ENCODE results near the gene TMEM272.

TMEM272 gene

DNA sequence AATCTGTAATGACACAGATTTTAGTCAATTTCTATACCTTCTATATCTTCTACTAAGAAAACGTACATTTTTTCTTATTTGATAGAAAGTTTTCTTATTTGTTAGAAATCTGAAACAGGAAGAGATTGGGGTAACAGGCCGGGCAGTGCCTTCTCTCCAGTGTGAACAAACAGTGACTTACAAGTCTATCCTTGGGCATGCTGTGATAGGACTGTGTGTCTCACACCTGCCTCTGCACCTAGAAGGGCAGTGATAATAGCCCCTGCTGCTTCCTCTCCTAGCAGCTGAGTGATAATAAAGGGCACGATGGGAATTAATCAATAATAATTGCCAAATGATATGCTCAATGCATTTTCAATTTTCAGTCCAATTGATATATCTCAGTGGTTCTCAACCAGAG, 1.4 kb downstream of the TMEM272 start:
- DNase-seq (no peak), ATAC-seq (ENCODE audit: insufficient read depth, low read depth) (no peak)
- H3K27ac ChIP-seq (ENCODE audit: low read length) = no peak overlapping the region
- no peak overlapping the region for H3K4me3 ChIP-seq (ENCODE audit: low read depth in 1 of 2, low read length in 2 of 2)
- H3K4me1 ChIP-seq (ENCODE audit: insufficient read depth, low read length) = peaks cover 5% of the 10 kb centered on the region
- H2AFZ ChIP-seq (ENCODE audit: low read depth, low read length) = no peak overlapping the region
- H3K9ac ChIP-seq (ENCODE audit: low read depth, low read length) = no peak overlapping the region
- no peaks in the 10 kb centered on the region for H3K79me2 ChIP-seq (ENCODE audit: insufficient read depth, low read length)
- H3K4me2 ChIP-seq (ENCODE audit: insufficient read depth, low read length) = no peak overlapping the region
- no peaks in the 10 kb centered on the region for H3K36me3 ChIP-seq (ENCODE audit: insufficient read depth, low read length)
- H3K27me3 ChIP-seq (ENCODE audit: insufficient read depth, low read length, poor library complexity) = peaks cover 6% of the 10 kb centered on the region
- TF ChIP-seq EZH2 (IDR thresholded peaks at IDR 0.05; ENCODE audit: borderline replicate concordance, low read depth, low read length, severe bottlenecking) = no peak
- TF ChIP-seq, protein P1, sequence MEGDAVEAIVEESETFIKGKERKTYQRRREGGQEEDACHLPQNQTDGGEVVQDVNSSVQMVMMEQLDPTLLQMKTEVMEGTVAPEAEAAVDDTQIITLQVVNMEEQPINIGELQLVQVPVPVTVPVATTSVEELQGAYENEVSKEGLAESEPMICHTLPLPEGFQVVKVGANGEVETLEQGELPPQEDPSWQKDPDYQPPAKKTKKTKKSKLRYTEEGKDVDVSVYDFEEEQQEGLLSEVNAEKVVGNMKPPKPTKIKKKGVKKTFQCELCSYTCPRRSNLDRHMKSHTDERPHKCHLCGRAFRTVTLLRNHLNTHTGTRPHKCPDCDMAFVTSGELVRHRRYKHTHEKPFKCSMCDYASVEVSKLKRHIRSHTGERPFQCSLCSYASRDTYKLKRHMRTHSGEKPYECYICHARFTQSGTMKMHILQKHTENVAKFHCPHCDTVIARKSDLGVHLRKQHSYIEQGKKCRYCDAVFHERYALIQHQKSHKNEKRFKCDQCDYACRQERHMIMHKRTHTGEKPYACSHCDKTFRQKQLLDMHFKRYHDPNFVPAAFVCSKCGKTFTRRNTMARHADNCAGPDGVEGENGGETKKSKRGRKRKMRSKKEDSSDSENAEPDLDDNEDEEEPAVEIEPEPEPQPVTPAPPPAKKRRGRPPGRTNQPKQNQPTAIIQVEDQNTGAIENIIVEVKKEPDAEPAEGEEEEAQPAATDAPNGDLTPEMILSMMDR (IDR thresholded peaks at IDR 0.05; ENCODE audit: borderline replicate concordance, extremely low read depth, low read length, poor library complexity, severe bottlenecking) = no peak
- no peaks in the 10 kb centered on the region for H3K9me3 ChIP-seq (ENCODE audit: insufficient read depth, low read length, severe bottlenecking)
- H4K20me1 ChIP-seq (ENCODE audit: insufficient read depth, low read length) = no peaks in the 10 kb centered on the region

- Histone ChIP-seq H3K4me2 (ENCODE audit: insufficient read depth, low read length) (no peak overlapping the region), H3K4me3 (ENCODE audit: low read depth in 1 of 2, low read length in 2 of 2) (no peak overlapping the region), H3K27ac (ENCODE audit: low read length) (no peak overlapping the region), H4K20me1 (ENCODE audit: insufficient read depth, low read length) (no peaks in the 10 kb centered on the region), H3K36me3 (ENCODE audit: insufficient read depth, low read length) (no peaks in the 10 kb centered on the region), H3K9me3 (ENCODE audit: insufficient read depth, low read length, severe bottlenecking) (no peaks in the 10 kb centered on the region), H3K9ac (ENCODE audit: low read depth, low read length) (no peak overlapping the region), H3K79me2 (ENCODE audit: insufficient read depth, low read length) (no peaks in the 10 kb centered on the region), H3K27me3 (ENCODE audit: insufficient read depth, low read length, poor library complexity) (peaks cover 3% of the 10 kb centered on the region), H3K4me1 (ENCODE audit: insufficient read depth, low read length) (peaks cover 5% of the 10 kb centered on the region), H2AFZ (ENCODE audit: low read depth, low read length) (no peak overlapping the region)
- no peak for ATAC-seq (ENCODE audit: insufficient read depth, low read depth)
- no peak for DNase-seq
- TF ChIP-seq, protein P1 (IDR thresholded peaks at IDR 0.05; ENCODE audit: borderline replicate concordance, extremely low read depth, low read length, poor library complexity, severe bottlenecking) = no peak
- no peak for TF ChIP-seq EZH2 (IDR thresholded peaks at IDR 0.05; ENCODE audit: borderline replicate concordance, low read depth, low read length, severe bottlenecking)
Observed at GRCh38 chr13:51841732-51842131, 3.2 kb downstream of the TMEM272 start.

DNA sequence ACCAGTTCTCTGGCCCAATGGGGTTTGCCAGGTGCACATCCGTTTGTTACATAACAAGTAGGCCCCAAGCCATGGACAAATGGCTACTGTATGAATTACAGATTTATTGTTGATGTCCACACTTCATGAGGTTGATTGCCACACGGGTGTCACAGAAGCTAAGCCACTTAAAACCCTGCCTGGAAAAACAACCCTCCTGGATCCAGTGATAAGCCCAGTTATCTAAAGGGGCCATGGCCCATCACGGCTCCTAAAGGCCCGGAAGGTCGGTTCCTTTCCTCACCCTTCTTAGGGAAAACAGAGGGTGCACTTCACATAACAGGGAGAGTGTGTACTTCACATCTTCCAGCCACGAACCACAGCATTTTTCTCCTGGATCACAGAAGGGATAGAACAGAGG, 4.1 kb downstream of the TMEM272 start:
- ATAC-seq (ENCODE audit: insufficient read depth, low read depth) (no peak), DNase-seq (no peak)
- Histone ChIP-seq H3K79me2 (ENCODE audit: insufficient read depth, low read length) (no peaks in the 10 kb centered on the region), H3K9me3 (ENCODE audit: insufficient read depth, low read length, severe bottlenecking) (no peaks in the 10 kb centered on the region), H3K4me3 (ENCODE audit: low read depth in 1 of 2, low read length in 2 of 2) (no peak overlapping the region), H2AFZ (ENCODE audit: low read depth, low read length) (no peak overlapping the region), H3K9ac (ENCODE audit: low read depth, low read length) (no peak overlapping the region), H3K36me3 (ENCODE audit: insufficient read depth, low read length) (no peaks in the 10 kb centered on the region), H3K4me1 (ENCODE audit: insufficient read depth, low read length) (peaks cover 5% of the 10 kb centered on the region), H4K20me1 (ENCODE audit: insufficient read depth, low read length) (no peaks in the 10 kb centered on the region), H3K27me3 (ENCODE audit: insufficient read depth, low read length, poor library complexity) (peaks cover 3% of the 10 kb centered on the region), H3K4me2 (ENCODE audit: insufficient read depth, low read length) (no peak overlapping the region), H3K27ac (ENCODE audit: low read length) (no peak overlapping the region)
- TF ChIP-seq, protein P1 (IDR thresholded peaks at IDR 0.05; ENCODE audit: borderline replicate concordance, extremely low read depth, low read length, poor library complexity, severe bottlenecking) = no peak
- TF ChIP-seq EZH2 (IDR thresholded peaks at IDR 0.05; ENCODE audit: borderline replicate concordance, low read depth, low read length, severe bottlenecking) = no peak
